DMS 273 treated with DMSO at 0.1 percent for 48 hours (cell line): ENCODE data around the gene SCMH1.

Experiments
- DNase-seq: peaks from one replicate; lab custom pipeline; 2025; lab: John Stamatoyannopoulos, UW

SCMH1 gene

GRCh38 chr1:40998668-40999067 lies 243.4 kb downstream of the SCMH1 start:
- DNase-seq, result no peak

- no peak for DNase-seq
Observed at GRCh38 chr1:40997096-40997495, 245.0 kb downstream of the SCMH1 start.

- no peak for DNase-seq
Observed at GRCh38 chr1:40989066-40989465, 253.0 kb downstream of the SCMH1 start.

- no peak for DNase-seq
Observed at GRCh38 chr1:40988280-40988679, 253.8 kb downstream of the SCMH1 start.

GRCh38 chr1:40987439-40988276 lies 254.4 kb downstream of the SCMH1 start:
- DNase-seq, result no peak

- DNase-seq, result no peak
Observed at GRCh38 chr1:40986956-40987355, 255.2 kb downstream of the SCMH1 start.

- no peak for DNase-seq
Observed at GRCh38 chr1:40986328-40986783, 255.8 kb downstream of the SCMH1 start.

- no peak for DNase-seq
Observed at GRCh38 chr1:40985875-40986274, 256.2 kb downstream of the SCMH1 start.

- DNase-seq, result peak; percentile 100
Observed at GRCh38 chr1:40985161-40985560, 256.9 kb downstream of the SCMH1 start.

- DNase-seq, result no peak
Observed at GRCh38 chr1:40984531-40984930, 257.6 kb downstream of the SCMH1 start.

GRCh38 chr1:40984066-40984465 lies 258.0 kb downstream of the SCMH1 start:
- no peak for DNase-seq

GRCh38 chr1:40983286-40983685 lies 258.8 kb downstream of the SCMH1 start:
- DNase-seq, result no peak

GRCh38 chr1:40982721-40983120 lies 259.4 kb downstream of the SCMH1 start:
- DNase-seq, result no peak

- DNase-seq, result no peak
Observed at GRCh38 chr1:40981691-40982448, 260.2 kb downstream of the SCMH1 start.

GRCh38 chr1:40980453-40981121 lies 261.5 kb downstream of the SCMH1 start:
- peak; percentile 98 for DNase-seq

GRCh38 chr1:40980068-40980452 lies 262.0 kb downstream of the SCMH1 start:
- DNase-seq, result no peak

GRCh38 chr1:40979241-40980067 lies 262.7 kb downstream of the SCMH1 start, which contains the start of gene CTPS1:
TSS of gene CTPS1 (plus strand) at chr1:40979696. CDS start at chr1:40983291, 3,595 bp downstream.
- DNase-seq, result peak; percentile 100

- no peak for DNase-seq
Observed at GRCh38 chr1:40978886-40979240, 263.2 kb downstream of the SCMH1 start.

GRCh38 chr1:40977716-40978115 lies 264.4 kb downstream of the SCMH1 start:
- no peak for DNase-seq
